Measurements from ENCODE around the gene NXPH1.

NXPH1 gene

DNA sequence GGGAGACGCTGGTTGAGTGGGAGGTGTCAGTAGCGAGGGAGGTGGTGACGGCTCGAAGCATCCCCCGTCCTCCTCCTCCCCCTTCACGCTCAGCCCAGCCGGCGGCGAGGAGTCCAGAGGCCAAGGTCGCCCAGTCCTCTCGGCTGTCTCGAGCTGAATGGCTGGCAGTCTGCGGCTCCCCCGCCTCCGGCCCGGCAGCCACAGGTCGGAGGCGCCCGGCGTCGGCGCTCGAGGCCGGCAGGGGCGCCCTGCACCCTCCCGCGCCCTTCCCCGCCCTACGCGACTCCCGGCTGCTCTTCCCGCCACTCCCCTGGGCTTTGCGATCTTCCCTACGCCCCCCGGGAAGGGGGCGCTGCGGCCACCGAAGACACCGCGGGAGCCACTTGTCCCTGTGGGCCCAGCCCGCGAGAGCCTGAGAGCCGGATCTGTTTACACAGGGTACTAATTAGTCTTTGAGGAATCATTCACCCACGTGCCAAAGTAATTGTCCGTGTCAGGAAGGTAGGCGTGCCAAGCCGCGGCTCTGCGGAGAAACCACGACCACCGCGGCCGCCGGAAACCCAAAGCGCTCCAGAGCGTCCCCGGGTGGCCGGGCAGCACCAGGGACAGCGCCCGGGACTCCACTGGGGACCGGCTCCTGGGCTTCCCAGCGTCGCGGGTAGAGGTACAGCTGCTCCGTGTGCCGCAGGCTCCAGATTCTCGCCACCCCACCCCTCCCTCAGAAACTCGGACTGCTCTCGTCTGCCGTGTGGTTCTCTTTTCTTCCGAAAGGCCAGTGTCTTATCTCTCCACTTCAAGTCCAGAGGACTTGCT is at the start of gene NXPH1:
Gene NXPH1, plus strand, starts transcription at position 133 of the 813 bp plus-strand sequence.
- no peak for DNase-seq (ENCODE audit: low read depth in 2 of 2)

DNA sequence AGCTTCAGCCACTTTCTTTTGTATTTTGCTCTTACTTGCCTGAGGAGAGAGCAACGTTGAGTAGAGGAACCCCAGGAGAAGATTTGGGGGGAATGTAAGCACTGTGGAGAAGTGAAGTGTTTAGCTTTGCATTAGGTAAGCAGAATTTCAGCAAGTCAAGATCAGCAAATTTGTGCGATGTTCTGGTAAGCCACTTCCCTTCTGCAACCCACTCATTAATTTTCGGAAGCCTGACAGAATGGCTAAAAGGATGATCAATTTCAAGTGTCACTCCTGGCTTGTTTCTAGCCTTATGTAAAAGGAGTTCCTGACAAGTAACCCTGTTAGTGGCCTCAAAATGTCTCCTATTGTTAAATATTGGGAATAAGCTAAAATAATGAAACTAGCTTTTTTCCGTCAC is 48.5 kb upstream of the NXPH1 start:
- DNase-seq (ENCODE audit: low read depth in 2 of 2), result no peak

DNA sequence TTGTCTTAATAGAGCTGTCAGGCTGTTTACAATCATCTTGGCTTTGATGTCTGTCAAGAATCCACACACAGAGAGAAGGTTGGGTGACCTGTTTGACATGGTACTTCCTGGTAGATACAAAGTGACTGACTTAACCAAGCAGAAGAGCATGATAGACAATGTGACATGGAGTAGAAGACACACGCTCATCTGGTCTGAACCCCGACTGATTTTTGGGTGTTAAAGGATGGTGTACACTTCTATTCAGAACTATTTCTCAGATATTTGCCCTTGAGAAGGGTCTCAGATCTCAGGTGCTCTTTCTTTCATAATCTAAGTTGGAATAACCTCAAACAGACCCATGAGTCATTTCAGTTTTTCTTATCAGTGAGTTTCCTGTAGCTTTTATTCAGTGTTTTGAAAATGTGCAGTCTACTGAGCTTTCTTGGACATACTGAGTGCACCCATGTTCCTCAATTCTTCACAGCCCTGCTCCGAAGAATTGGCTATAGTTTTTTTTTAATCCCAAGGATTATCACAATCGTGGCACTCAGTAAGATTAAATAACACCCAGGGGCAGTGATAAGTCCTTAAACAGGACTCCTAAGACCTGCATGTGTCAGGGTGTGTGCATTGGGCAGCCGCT is 46.4 kb upstream of the NXPH1 start:
- DNase-seq (ENCODE audit: low read depth in 2 of 2), result no peak

DNA sequence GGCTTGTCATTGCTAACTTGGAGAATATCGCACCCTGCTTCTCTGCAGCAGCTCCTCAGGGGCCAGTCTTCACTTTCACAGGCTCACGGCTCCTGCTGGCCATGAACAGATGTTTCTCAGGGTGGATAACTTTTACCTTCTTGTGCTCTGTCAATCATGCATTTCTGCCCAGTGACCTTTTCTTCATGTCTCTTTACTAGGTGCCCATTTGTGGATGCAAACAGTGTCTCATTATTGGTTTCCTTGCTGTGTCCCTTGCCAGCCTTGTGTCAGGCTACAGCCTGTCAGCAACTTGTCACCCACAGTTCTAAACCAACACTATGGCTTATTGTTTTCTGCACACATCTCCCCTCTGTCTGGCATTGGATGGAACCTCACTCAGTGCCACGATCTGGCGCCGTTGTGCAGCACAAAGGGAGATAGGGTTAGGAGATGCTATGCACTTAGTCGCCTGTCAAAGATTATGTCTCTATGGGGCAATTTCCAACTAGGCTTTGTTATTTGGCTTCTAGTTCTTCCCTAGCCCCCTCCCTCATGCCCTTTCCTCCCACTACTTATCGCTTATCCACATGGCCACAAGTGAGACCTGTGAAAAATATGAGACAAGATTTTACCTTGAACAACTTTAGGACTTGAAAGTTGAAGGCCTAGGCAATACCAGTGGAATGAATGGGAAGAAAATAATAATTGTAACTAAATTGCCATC is 45.7 kb upstream of the NXPH1 start:
- no peak for DNase-seq (ENCODE audit: low read depth in 2 of 2)

DNA sequence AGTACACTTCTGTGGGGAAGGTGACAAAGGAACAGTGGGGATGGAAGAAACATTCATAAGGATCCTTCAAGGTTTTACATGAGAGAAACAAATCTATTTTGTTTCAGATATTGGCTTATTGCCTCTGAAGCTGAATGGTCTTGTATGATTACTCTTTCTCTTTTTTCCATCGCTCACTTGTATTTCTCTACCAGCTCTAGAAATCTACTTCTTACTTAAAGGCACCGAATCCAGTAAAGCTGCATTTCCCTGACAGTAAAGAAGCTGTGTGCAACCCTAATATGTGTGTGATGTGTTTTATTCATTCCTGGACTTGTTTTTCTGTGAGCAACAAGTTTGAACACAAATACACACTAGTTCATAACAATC is 45.2 kb upstream of the NXPH1 start:
- DNase-seq (ENCODE audit: low read depth in 2 of 2), result no peak

DNA sequence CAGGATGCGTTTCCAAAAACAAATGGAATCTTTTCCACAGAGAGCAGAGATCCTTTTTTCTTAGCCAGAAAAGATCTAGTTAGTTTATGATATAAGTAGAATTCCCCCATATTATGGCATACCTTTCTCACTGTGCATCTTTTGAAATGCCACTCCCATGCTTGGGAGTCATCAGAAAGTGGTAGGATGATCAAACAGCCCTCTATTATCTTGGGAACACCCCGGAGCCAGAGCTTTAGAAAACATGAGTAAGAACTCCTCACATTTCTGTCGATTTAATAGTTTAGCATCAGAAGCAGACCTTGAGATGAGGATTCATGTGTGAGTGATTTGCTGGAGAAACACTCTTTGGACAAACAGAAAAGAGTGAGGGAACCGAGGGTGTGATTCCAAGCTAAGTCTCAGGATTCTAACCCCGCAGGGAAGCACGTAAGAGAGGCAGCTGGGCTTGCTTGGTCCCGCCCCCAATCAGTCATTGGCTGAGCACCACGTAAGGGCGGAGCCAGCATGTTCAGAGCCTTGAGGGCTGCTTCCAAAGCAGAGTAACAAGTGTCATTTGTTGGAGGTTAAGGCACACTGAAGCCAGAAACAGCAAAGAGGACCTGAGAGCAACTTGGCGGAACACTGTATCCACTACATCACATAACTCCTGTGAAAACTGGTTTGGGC is 43.7 kb upstream of the NXPH1 start:
- DNase-seq (ENCODE audit: low read depth in 2 of 2), result no peak

DNA sequence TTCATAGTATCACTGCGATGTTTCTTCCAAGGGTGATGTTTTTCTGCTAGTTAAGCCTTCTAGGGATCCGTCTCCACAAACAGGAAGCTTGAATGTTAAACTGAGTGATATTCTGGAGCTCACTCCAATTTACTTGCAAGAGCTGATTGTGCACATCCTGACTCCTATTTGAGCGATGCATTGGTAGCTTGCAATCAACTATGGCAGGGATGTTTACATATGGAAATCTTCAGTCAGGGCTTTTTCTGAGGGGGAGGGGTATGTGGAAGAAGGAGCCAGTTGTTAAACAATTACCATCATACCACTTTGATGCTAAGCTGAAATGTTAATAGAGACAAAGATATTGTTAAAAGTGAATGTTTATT is 43.2 kb upstream of the NXPH1 start:
- no peak for DNase-seq (ENCODE audit: low read depth in 2 of 2)

DNA sequence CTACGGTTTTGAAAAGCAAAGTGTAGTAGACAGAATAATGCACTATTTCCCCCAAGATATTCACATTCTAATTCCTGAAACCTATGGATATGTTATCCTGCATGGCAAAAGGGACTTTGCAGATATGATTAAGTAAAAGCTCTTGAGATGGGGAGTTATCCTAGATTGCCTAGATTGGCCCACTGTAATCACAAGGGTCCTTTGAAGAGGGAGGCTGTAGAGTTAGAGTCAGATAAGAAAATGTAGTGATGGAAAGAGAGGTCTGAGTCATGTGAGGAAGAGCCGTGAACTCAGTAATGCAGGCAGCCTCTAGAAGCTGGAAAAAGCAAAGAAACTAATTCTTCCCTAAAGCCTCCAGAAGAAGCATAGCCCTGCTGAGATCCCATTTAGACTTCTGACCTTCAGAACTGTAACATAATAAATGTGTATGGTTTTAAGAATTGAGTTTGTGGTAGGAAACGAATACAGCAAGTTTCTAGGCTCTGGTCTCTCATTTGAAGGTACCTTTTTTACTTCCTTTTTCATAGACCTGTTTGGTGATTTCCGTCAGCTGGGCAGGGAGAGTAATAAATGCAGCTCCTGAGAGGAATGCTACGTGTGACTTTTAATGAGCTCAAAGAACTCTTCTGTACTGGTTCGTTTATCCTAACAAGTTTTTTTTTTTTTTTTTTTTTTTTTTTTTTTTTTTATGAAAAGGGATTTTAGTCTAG is 41.9 kb upstream of the NXPH1 start:
- no peak for DNase-seq (ENCODE audit: low read depth in 2 of 2)

DNA sequence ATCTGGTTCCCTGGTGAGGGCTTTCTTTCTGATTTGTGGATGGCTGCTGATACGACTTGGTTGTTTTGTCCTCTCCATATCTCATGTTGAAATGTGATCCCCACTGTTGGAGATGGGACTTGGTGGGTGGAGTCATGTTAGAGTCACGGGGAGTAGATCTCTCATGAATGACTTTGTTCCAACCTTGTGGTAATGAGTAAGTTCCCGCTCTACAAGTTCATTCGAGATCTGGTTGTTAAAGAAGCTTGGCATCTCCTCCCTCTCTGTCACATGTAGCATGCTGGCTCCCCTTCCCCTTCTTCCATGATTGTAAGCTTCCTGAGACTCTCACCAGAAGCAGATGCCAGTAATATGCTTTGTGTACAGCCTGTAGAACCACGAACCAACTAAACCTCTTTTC is 37.1 kb upstream of the NXPH1 start:
- DNase-seq (ENCODE audit: low read depth in 2 of 2), result no peak

DNA sequence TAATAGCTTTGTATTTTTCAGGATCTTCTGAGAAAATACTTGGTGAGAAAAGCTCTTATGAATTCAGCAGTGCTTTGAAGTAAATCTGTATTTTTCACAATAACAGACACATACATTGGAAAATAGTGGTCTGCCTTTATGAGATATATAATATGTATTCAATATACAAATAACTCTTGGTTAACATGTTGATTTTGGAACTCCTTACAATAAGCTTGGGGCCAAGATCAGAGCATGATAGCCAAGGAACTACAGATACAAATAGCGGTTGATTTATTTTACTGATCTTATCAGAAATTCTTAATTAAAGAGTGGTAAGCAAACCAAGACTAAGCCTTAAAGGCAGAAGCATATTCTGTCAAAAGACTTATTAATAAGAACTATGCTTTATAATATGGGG is 24.5 kb upstream of the NXPH1 start:
- no peak for DNase-seq (ENCODE audit: low read depth in 2 of 2)

DNA sequence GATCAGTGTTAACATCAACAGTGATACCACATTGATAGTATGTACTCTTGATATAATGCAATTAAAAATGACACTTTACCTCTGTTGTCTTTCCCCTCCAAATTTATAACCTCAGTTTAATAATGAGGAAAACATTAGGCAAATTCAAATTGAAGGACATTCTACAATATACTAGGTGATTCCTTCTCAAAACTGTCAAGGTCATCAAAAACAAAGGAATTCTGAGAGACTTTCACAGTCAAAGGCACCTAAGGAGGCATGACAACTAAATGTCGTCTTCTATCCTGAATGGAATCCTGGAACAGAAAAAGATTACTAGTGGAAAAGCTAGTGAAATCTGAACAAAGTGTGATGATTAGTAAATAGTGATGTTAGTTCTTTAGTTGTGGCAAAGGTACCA is 22.3 kb upstream of the NXPH1 start:
- DNase-seq (ENCODE audit: low read depth in 2 of 2), result no peak

DNA sequence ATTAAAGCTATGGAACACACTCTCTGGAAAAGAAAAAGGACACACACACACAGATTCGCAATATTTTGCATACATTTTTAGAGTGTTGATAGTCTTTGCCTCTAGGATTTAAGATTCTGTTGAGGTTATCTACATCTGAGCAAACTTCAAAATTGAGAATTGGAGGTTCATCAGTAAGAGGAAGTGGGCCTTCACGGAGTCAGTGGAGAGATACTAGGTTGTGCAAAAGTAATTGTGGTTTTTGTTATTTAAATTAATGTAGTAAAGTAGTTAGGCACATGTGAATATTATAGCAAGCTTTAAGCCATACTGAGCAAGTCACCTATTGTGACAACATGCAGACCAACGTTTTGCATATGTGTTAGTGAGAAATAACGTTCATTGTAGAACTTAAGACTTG is 19.8 kb upstream of the NXPH1 start:
- no peak for DNase-seq (ENCODE audit: low read depth in 2 of 2)

DNA sequence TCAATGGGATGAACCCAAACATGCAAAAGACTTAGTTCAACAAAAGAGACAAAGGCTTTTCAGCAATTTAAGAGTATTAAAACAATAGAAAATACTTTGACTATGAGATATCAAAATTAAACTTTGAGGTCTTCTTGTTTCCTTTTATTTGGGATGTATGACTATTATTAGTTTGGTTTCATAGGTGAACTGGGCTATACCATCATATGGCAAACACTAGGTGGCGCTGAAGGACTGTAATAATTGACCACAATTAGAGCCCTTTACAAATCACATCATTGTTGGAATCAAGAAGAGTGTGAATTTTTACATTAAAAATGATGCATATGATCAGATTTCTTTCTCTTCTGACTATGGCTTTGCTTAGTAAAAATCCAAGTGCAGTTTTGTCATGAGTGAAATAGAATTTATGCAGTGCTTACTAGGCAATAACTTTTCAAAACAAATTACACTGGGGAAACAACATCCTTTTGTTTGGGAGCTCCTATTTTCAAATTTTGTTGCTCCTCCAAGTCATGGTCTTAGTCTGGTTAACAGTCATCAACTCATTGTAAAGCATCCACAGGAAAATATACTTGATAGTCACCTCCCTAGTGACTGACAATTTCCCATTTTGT is 14.7 kb upstream of the NXPH1 start:
- no peak for DNase-seq (ENCODE audit: low read depth in 2 of 2)

DNA sequence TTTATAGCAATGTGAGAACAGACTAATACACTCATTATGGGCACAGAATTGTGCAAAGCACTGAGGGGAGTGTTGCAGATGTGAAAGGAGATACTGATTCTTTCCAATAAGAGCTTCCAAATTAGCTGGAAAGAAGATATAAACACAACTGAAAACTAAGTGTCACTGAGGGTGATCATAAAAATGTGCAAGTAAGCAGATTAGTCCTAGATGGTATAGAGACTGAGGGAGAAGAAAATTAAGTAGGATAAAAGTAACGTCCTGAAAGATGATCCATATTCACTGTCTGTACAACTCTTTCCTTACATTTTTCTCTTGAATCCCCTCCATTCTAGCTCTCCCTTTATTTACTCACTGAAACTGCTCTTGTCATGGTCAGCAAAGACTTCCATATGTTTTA is 11.2 kb upstream of the NXPH1 start:
- DNase-seq (ENCODE audit: low read depth in 2 of 2), result no peak

DNA sequence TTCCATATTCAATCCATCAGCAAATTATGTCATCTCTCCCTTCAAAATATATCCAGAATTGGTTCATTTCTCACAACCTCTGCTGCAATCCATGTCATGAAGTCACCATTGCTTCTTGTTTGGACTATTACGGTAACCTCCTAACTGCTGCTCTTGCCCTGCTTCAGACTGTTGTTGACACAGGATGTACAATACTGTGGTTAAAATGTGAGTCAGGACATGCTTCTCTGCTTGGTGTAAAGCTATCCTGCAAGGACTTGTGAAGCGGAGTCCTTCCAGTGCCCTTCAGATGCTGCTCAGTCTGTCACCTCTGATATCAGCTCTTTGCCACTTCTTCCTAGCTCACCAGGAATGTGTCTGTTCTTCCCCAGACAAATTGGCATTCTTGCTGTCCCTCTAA is 10.4 kb upstream of the NXPH1 start:
- DNase-seq (ENCODE audit: low read depth in 2 of 2), result no peak

DNA sequence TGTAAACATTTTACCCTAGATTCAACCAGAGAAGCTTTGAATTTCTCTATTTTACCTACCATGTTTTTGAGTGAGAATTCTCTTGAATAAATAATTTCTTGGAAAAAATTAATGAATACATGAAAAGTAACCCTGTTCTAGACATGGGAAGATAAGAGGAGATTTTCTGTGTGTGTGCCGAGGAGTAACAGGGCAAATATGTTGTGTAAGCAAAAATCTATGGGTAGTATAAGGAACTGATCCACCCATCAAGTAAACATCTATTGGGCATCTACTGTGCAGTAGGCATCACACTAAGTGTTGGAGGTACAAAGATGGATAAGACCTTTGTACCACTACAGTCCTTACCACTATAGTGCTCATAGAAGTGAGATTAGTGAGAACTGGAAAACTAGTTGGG is 8.2 kb upstream of the NXPH1 start:
- no peak for DNase-seq (ENCODE audit: low read depth in 2 of 2)

DNA sequence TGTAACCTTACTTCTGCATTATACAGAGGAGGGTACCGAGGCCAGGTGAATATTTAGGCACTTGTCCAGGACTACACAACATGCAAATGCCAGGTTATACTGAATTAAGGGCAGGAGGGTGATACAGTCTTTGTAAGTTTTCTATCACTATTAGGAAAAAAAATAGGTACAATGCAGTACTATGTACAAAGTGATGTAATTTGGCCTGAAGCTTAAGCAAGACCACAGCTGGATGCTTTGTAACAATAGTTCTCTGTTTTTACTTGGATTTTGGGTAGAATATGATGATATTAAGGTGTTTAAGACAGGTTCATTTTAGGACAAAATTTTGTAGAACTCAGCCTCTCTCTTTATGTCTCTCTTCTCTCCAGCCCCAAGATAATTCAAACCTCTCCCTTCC is 2.8 kb upstream of the NXPH1 start:
- no peak for DNase-seq (ENCODE audit: low read depth in 2 of 2)

DNA sequence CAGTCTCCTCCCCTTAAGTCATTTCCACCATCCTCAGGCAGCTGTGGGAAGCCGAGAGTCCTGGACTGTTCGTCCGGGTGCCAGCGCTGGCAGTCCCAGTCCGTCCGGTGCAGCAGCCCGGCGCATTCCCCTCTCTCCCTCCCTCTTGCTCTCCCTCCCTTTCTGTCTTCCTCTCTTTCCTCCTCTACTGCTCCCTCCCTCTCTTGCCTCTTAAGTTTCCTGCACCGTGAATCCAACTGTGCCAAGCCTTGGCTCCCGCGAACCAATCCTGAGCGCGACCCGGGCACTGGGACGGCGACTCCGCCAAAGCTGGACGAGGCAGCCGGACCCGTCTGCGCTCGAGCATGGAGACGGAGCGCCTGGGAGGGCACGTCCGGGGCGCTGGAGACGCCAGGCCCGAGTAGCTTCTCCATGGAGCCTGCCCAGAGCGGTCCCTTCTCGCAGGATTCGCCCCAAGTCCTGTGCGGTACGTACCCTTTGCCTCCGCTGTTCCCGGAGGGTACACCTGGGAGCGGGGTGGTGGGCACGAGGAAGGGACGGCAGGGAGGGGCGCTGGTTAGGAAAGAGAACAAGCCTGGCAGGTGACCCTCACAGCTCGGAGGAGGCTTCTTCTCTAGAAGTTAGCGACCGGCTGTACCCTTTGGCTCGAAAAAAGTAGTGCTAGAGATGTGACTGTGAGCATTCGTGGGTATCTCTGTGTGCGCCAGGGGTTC is 1.0 kb downstream of the NXPH1 start:
- DNase-seq (ENCODE audit: low read depth in 2 of 2), result no peak

DNA sequence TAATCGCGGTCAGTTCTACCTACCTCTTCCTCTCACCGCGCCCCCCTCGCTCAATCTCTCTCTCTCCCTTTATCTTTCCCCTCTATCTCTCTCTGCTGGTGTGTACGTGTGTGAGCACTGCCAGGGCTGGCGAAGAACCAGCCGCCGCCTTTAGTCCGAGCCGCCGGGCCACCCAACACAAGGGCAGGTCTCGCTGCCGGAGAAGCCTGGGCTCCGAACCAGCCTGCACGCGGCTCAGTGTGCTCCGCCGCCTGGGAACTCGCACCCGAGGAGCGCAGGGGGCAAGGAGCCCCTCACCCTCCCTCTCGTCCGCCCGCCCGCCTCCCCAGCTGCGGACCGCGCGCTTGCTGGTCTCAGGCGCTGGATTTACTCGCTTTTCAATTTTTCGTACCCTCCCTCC is 1.7 kb downstream of the NXPH1 start:
- DNase-seq (ENCODE audit: low read depth in 2 of 2), result no peak

DNA sequence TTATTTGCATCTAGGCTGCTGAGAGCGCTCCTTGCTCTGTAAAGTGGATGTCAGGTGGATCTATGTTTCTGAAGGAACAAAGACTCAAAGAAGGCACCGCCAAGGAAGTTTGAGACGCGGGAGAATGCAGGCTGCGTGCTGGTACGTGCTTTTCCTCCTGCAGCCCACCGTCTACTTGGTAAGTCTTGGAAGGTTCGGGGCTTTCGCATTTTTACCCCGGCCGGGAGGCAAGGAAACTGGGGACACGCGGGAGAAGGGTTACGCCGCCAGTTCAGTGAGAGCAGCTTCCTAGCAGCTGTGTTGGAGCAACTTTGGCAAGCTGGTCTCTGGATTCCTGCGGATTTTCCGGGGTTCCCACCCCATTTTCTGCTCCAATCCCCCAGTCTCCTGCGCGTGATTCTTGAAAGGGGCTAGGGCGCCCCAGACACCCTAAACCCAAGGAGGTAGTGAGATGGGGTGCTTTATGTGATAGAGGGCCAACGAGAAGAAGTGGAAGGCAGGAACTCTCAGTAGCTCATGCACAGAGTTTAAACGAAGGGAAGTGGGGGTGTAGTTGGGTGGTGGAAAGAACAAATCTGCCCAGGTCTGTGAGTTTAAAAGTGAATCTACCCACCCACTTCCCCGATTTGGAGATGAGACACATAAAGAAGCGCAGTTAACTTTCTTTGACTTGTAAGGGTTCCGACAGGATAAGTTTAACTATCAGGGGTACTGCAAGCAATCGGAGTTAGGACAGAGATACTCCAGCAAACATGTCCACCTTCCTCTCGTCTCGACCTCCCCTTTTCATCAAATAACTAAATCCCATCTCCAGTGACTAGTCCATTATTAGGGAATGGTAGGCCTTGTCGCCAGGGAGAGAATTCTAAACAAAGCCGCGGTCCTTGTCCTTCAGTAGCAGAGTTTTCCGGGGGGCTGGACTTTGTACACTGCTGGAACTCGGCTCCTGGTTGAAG is 2.5 kb downstream of the NXPH1 start:
- no peak for DNase-seq (ENCODE audit: low read depth in 2 of 2)

Data from stimulated activated CD8-positive, alpha-beta memory T cell treated with anti-CD3 and anti-CD28 coated beads, Interleukin-2, amount 100 ng/mL, for 48 hours (primary cell).